ENCODE results near the gene ORM1. TPM values are rescaled to one million over a fixed set of nuclear protein-coding genes. Genes with fewer than 3 reads are reported as not detected.

Gene ORM1
- total RNA-seq, 4 donors from 2014 or later, result 6.6 TPM; not detected in 3

DNA sequence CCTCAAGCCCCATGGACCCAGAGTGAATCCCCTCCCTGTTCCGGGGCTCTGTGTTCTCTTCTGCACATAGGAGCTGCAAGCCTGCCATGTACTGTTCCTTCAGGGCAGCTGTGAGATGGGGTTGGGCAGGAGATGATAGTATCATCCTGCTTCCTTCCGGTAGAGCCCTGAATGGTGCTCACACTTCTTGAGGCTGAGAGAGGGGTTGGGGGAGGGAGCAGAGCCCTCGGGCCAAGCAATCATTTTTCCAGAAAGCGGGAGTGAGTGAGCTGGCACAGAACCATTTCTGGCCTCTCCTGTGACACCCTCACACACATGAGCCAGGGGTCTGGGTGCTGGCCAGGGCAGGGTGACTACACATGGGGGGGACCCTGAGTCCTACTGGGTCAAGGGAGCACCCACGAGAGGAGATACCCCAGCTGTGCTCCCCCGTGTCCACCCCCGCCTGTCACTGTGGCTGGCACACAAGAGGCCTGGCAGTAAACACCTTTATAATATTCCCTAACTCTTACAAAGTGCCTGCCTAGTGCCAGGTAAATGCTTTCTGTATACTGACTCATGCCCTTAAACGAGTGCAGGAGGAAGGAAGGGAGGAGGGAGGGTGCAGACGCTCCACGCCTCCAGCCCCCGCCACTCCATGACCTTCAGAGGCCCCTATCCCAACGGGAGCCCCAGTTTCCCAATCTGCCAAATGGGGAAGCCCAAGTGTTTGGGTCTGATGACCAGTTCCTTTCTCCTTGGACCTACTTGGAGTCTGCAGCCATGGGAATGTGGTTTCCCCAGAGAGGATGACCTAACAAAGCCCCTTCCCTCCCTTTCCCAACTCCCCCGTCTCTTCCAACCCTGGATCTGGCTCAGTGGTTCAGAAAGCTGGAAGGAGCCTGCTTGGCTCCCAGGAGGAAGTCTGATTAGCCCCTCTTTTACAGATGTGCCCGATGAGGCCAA is 49.3 kb downstream of the ORM1 start:
- TF ChIP-seq, protein P1, sequence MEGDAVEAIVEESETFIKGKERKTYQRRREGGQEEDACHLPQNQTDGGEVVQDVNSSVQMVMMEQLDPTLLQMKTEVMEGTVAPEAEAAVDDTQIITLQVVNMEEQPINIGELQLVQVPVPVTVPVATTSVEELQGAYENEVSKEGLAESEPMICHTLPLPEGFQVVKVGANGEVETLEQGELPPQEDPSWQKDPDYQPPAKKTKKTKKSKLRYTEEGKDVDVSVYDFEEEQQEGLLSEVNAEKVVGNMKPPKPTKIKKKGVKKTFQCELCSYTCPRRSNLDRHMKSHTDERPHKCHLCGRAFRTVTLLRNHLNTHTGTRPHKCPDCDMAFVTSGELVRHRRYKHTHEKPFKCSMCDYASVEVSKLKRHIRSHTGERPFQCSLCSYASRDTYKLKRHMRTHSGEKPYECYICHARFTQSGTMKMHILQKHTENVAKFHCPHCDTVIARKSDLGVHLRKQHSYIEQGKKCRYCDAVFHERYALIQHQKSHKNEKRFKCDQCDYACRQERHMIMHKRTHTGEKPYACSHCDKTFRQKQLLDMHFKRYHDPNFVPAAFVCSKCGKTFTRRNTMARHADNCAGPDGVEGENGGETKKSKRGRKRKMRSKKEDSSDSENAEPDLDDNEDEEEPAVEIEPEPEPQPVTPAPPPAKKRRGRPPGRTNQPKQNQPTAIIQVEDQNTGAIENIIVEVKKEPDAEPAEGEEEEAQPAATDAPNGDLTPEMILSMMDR (IDR thresholded peaks at IDR 0.05; ENCODE audit: low read depth), result no peak

DNA sequence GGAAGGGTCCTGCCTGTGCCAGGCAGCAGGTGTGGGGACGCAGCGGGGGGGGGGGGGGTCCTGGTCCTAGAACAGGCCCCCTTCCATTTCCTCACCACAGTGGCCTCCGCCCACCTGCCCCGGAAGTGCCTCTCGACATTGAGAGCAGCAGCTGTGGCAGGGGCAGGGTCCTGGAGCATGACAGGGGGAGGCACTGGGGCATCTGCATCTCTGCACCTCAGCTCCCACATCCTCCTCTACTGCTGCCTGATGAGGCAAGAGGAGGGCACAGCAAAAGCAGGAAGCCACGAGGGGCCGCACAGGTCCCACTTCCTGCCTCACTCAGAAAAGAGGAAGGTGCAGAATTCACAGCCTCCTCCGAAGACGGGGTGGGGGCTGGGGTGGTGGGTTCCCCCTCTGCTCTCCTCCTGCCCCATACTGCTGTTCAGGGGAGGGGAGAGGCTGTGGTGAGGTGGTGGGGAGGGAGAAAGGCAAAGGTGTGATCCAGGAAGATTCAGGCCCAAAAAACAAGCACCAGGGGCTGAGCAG is 50.1 kb downstream of the ORM1 start:
- TF ChIP-seq, protein P1 (IDR thresholded peaks at IDR 0.05; ENCODE audit: low read depth), result no peak

DNA sequence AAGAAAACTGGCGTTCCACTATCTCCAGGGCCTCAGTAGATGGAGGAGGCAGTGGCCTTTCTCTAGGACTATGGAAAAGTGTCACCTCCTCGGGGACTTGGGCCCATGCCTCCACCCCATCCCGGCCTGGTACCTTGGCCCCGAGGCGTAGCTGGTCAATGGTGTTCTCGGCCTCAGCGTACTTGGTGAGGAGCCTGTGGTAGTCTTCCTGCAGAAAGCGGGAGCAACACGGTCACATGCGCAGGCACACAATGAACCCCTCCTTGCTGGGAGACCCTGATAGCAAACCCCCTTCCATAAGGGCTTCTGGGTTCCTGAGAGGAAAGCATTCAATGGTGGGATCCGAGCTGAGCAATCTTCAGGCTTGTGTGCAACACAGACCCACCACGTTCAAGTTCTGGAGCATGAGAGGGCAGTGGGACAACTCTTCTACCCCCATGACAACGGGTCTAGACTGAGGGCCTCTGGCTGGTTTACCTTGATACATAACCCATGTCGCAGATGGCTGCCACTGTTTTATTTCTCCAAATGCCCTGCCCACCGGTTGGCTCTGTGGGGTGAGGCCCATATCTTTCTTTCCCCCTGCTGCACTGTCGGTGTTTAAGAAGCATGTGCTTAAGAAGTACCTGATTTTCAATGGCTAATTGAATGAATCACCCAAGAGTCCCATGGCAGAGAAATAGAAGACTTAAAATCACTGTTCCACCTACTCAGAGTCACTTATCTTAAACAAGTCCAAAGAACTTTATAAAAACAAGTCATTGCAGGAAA is 51.2 kb downstream of the ORM1 start:
- TF ChIP-seq, protein P1 (IDR thresholded peaks at IDR 0.05; ENCODE audit: low read depth), result no peak

DNA sequence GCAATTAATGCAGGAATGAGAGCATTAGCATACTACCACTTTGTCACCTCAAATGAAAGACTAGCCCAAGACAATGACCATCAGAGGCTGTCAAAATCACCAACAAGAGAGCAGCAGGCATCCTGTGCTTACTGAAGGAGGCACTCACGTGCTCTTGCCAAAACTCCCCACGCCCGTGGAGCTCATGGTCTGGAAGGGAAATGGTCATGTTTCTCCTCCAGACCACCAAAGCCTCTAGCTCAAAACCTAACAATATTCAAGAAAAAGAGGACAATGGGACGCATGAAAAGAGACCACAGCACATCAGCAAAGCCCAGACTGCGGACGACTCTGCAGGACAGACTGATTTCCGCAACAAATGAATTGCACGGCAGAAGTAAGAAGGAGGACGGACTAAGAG is 52.0 kb downstream of the ORM1 start:
- TF ChIP-seq, protein P1 (IDR thresholded peaks at IDR 0.05; ENCODE audit: low read depth), result no peak

DNA sequence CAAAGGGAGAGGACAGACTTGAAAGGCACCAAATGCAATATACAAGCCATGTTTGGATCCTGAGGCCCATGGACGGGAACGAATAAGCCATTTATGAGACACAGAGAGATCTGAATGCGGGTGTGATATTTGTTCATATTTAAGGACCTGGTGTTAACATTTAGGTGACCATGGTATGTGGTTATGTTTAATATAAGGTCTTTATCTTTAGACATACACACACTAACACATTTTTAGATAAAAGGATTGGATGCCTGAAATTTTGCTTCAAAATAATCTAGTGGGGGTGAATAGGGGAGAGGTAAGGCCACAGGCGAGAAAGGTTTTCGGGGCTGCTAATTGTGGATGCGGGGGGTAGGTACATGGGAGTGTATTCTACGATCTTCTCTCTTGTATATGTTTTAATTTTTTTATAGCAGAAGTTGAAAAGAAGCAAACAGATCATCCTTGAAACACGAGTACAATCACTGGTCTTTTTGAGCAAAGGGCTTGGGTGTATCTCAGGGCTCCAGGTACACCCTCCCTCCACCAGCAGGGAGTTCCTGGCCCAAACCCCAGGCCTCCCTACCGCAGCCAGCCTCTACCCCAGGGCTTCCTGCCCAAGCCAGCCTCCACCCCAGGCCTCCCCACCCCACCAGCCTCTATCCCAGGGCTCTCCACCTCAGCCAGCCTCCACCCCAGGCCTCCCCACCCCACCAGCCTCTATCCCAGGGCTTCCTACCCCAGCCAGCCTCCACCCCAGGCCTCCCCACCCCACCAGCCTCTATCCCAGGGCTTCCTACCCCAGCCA is 52.7 kb downstream of the ORM1 start:
- TF ChIP-seq, protein P1 (IDR thresholded peaks at IDR 0.05; ENCODE audit: low read depth), result no peak

Other genes starting within 250 kb of the ORM1 start
- gene AMBP, start 244.8 kb upstream of the ORM1 start, total RNA-seq, result not detected
- not detected for gene KIF12, start 223.8 kb upstream of the ORM1 start, total RNA-seq
- 1 to 10 TPM; 1.0 to 7.7 (median 4.4) TPM for gene COL27A1, start 167.6 kb upstream of the ORM1 start, total RNA-seq
- gene ORM2, start 6.8 kb downstream of the ORM1 start, total RNA-seq, result 1 to 10 TPM in 1 of 4 donors, not detected in 3; 2.4 TPM
- gene AKNA, start 64.9 kb downstream of the ORM1 start, total RNA-seq, result 10 to 100 TPM; 25.3 to 63.9 (median 52.6) TPM
- gene WHRN, start 182.4 kb downstream of the ORM1 start, total RNA-seq, result 1 to 10 TPM in 3 of 4 donors, under 1 TPM in 1; 0.82 to 4.1 (median 2.3) TPM